Activated CD8-positive, alpha-beta T cell treated with anti-CD3 and anti-CD28 coated beads, Interleukin-2, amount 10 ng/mL, durations not matched to agents 7 days and 5 days (primary cell): ENCODE data around the gene FBLN1. TPM values are rescaled to one million over a fixed set of nuclear protein-coding genes. Genes with fewer than 3 reads are reported as not detected.
A peak's percentile ranks its signal among the peaks of the same experiment; 100 is the strongest.

Experiments
- ATAC-seq: fragments of 150-1000 bp; cut with Tn5 transposase; one replicate; pipeline ENCODE4 v1.10.0; 2021; ENCODE audit warnings: moderate library complexity
- CTCF ChIA-PET: fragments of 350-600 bp; sonication (Branson Sonifier 250); formaldehyde crosslinking; loops from one replicate; lab custom pipeline; 2021; ENCODE audit warnings: antibody characterized with exemption; lab: Charles Lee
- POLR2A ChIA-PET: fragments of 350-600 bp; sonication (Branson Sonifier 250); formaldehyde crosslinking; loops from one replicate; lab custom pipeline; 2021; ENCODE audit warnings: antibody characterized with exemption; lab: Charles Lee
- DNase-seq: peaks from one replicate; pipeline ENCODE4 v3.0.0-alpha.2; 2020
- H3K27ac Mint-ChIP-seq: one replicate; pipeline ENCODE4 v1.8.0; 2021; ENCODE audit warnings: mild to moderate bottlenecking, mixed read lengths
- H3K27me3 Mint-ChIP-seq: one replicate; pipeline ENCODE4 v1.8.0; 2021; ENCODE audit warnings: low read depth, mixed read lengths
- H3K36me3 Mint-ChIP-seq: one replicate; pipeline ENCODE4 v1.8.0; 2021; ENCODE audit warnings: low read depth, mixed read lengths
- H3K4me1 Mint-ChIP-seq: one replicate; pipeline ENCODE4 v1.8.0; 2021; ENCODE audit warnings: low read depth, mixed read lengths
- H3K4me3 Mint-ChIP-seq: one replicate; pipeline ENCODE4 v1.8.0; 2021; ENCODE audit warnings: mild to moderate bottlenecking, mixed read lengths
- H3K9me3 Mint-ChIP-seq: one replicate; pipeline ENCODE4 v1.8.0; 2022; ENCODE audit warnings: mixed read lengths; ENCODE audit not compliant: insufficient read depth
- total RNA-seq, 2 experiments: library from RNA; stranded (reverse); gene quantifications; one replicate each; pipeline ENCODE4 v1.2.3, GENCODE V29; 2021

Gene FBLN1
- total RNA-seq, 2 experiments from 2014 or later, result not detected

DNA sequence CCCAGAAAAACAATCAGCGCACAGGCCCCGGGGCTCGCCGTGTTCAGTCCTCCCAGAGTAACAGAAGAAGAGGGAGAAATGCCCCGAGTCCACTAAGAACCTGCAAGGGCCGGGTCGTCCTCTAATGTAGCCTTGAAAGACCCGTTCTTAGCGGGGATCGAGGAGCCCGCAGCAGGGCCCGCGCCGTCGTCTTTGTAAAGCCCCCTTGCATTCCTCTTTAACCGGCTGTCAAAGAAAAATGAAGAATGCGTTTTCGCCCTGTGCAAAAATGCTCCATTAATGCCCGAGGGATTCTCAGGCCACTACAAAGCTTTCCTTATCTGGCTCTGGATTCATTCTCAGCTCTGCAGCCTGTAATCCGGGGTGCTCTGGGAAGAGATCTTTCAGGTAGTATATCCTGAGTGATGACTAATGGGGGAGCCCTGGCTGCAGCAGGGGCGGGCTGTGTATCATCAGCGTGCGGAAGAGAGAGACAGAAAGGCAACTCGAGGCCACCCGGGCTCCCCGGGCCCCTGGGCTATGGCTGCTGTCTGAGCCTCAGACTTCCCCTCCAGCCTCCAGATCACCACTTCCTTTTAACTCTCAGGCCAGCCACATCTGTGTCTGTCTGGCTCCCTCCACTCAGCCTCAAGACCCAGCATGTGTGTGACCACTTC lies 78.2 kb downstream of the FBLN1 start:
- H3K27ac Mint-ChIP-seq, result no peak overlapping the region
- peaks cover 20% of the 10 kb centered on the region for H3K4me1 Mint-ChIP-seq
- CTCF ChIA-PET, result no interaction called here
- H3K4me3 Mint-ChIP-seq, result no peak overlapping the region
- POLR2A ChIA-PET, result no interaction called here
- H3K36me3 Mint-ChIP-seq, result no peaks in the 10 kb centered on the region
- ATAC-seq (no peak), DNase-seq (no peak)
- H3K9me3 Mint-ChIP-seq, result no peaks in the 10 kb centered on the region
- H3K27me3 Mint-ChIP-seq, result no peaks in the 10 kb centered on the region

DNA sequence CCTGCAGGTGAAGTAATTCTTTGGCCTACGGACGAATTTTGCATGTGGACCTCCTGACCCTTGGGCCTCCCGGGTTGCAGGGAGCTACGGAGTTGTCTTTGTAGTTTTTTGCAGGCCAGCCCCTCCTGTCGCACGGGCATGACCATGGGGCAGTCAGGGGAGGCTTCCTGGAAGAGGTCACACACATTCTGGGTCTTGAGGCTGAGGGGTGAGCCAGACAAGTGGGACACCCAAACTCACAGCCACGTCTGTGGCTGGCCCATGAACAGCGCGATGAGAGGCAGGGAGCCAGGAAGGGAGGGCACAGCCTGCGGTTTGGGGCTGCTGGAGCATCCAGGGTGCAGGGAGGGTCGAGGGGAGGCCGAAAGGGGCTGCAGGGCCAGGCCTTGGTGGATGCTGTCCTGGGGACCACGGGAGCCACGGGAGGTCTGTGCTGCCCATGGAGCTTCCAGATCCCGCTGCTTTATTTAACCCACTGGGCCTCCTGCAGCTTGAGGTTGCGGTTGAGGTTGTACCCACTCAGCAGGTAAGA lies 78.9 kb downstream of the FBLN1 start:
- no peak for ATAC-seq
- H3K27ac Mint-ChIP-seq, result no peak overlapping the region
- no peaks in the 10 kb centered on the region for H3K36me3 Mint-ChIP-seq
- peaks cover 20% of the 10 kb centered on the region for H3K4me1 Mint-ChIP-seq
- CTCF ChIA-PET, result no interaction called here
- H3K4me3 Mint-ChIP-seq, result no peak overlapping the region
- POLR2A ChIA-PET, result no interaction called here
- H3K27me3 Mint-ChIP-seq, result no peaks in the 10 kb centered on the region
- no peaks in the 10 kb centered on the region for H3K9me3 Mint-ChIP-seq
- no peak for DNase-seq

DNA sequence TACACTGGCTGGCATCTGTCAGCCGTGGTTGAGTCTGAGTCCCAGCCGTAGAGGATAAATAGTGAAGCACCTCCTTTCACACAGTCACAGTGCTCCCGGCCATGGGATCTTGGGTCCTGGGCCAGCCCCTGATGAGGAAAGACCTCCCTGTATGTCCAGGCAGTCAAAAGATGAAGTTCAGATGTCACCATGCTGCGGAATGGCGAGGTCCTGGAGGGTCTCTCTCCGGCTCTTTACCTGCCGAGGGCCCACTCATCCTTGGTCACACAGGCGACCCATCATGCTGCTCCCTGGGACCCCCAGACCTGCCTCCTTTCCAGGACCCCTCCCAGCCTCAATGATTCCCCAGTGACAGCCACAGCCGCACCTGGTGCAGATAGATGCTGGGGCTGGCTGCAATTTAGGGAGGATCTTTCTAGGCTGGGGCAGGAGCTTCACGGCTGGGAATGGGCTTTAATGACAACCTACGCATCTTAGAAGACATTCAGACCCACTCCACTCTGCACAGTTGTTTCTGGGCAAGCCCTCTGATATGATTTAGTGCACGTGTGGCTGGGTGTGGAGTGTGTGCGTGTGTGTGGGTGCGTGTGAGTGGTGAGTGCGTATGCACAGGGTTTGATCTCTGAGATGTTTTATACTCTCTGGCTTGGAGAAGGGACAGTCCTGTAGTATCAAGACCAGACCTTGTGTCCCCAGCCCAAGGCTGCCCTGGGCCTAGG lies 79.7 kb downstream of the FBLN1 start:
- no peak for ATAC-seq
- Mint-ChIP-seq H3K27ac (no peak overlapping the region), H3K9me3 (no peaks in the 10 kb centered on the region), H3K4me3 (no peak overlapping the region), H3K4me1 (peaks cover 20% of the 10 kb centered on the region), H3K27me3 (no peaks in the 10 kb centered on the region), H3K36me3 (no peaks in the 10 kb centered on the region)
- ChIA-PET CTCF (interaction anchor here (1.3 to 2.0 kb wide), 2 partner anchors 63 to 424 kb away, joined by 5 to 6 read pairs; no protein-coding TSS in a partner anchor), POLR2A (no interaction called here)
- no peak for DNase-seq

DNA sequence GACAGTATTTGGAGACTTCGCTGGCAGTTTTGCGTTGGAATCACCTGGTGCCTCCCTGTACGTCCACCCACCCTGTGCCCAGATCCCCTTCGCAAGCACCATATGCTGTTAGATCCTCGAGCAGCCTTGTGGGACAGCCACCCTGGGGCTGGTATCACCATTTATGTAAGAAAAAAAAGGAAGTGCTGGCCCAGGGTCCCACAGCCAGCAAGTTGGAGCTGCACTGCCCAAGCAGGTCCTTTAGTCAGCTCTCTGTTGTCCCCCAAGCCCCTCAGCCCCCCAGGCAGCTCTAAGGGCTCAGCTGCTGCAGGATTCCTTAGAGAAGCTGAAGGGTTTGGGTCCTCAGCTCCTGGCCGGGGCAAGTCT lies 80.3 kb downstream of the FBLN1 start:
- Mint-ChIP-seq H3K27ac (peak overlapping the region; percentile 17), H3K9me3 (no peaks in the 10 kb centered on the region), H3K4me1 (peaks cover 20% of the 10 kb centered on the region), H3K4me3 (no peak overlapping the region), H3K36me3 (no peaks in the 10 kb centered on the region), H3K27me3 (no peaks in the 10 kb centered on the region)
- CTCF ChIA-PET, result interaction anchor here (0.7 to 2.0 kb wide), 3 partner anchors 63 to 423 kb away, joined by 3 to 6 read pairs (median 5); no protein-coding TSS in a partner anchor
- no peak for ATAC-seq
- DNase-seq, result no peak
- POLR2A ChIA-PET, result no interaction called here

DNA sequence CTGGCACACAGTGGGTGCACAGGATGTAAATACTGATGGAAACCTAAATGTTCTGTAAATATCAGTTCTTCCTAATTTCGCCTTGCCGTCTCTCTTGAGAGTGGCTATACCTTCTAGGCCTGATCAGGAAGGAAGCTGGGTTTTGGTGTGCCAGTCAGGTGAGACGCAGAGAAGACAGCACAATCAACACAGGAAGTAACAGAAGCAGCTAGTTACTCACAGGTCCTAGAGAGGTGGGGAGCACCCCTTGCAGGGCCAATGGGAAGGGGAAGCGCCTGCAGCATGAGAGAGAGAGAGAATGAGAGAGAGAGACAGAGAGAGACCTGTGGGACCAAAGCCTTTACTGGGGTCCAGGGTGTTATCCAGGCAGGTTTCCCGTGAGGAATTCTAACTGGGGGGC lies 80.8 kb downstream of the FBLN1 start:
- DNase-seq (peak; percentile 57), ATAC-seq (peak; percentile 57)

DNA sequence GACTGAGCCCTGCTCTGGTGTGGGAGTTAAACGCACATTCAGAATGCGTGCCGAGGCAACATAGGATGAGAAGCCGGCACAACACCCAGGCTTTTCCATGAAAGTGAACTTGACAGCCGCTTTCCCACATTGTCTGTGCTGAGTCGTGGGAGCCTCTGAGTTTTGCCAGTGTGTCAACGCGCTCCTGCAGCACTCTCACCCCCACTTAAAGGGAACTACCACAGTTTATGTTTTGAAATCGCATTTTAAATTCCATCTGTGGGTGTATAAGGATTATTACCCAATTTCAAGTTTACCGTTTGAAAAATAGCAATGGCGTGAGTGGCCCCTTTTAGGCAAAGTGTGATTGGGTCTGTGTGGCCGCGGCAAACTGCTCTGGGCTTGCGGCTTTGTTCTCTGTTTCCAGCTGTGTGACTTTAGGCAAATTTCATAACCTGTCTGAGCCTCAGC lies 81.5 kb downstream of the FBLN1 start:
- no peak for DNase-seq
- ChIA-PET CTCF (interaction anchor here (1.3 to 2.0 kb wide), 2 partner anchors 61 to 422 kb away, joined by 5 to 6 read pairs; no protein-coding TSS in a partner anchor), POLR2A (no interaction called here)
- H3K27me3 Mint-ChIP-seq, result no peaks in the 10 kb centered on the region
- ATAC-seq, result no peak
- no peak overlapping the region for H3K4me3 Mint-ChIP-seq
- H3K4me1 Mint-ChIP-seq, result peaks cover 20% of the 10 kb centered on the region
- H3K27ac Mint-ChIP-seq, result no peak overlapping the region
- no peaks in the 10 kb centered on the region for H3K9me3 Mint-ChIP-seq
- no peaks in the 10 kb centered on the region for H3K36me3 Mint-ChIP-seq

More for the DNA sequence above, 80.8 kb downstream of the FBLN1 start:
- CTCF ChIA-PET, result interaction anchor here (0.7 to 2.0 kb wide), 3 partner anchors 62 to 423 kb away, joined by 3 to 6 read pairs (median 5); no protein-coding TSS in a partner anchor
- Mint-ChIP-seq H3K27ac (peak overlapping the region; percentile 17), H3K4me1 (peaks cover 20% of the 10 kb centered on the region), H3K9me3 (no peaks in the 10 kb centered on the region), H3K4me3 (no peak overlapping the region), H3K27me3 (no peaks in the 10 kb centered on the region), H3K36me3 (no peaks in the 10 kb centered on the region)
- POLR2A ChIA-PET, result no interaction called here

DNA sequence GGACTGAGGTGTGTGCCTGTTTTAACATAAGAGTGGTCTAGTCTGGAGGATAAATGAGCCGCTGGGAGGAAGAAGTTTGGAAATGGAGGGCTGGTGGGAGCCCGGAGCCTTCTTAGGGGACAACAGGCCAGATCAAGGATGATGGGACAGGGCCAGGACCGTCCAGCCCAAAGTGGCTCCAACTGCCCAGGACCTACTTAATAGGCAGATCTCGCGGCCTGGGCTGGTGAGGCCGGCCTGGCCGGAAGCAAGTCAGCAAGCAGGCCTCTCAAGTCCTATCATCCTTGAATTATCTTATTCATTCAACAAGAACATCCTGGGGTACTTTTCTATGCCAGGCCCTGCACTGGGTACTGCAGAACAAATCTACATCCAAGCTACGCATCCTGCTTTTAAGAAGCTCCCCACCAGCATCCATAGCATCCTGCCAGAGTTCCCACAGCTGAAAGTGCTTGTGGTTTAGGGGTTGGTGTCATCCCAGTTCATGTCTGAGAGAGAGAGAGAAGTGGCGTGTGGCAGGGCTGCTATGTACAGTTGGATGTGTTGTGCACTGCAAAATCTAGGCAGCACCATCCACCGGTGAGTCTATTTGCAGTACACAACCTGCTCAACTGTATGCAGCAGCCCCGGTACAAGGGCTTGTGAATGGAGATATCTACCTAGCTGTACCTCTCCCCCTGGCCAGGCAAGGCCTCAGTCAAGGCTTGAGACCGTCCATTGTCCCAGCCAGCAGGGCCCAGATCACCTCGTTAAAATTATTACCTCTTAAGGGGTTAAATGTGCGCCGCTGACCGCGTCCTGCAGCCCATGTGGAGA lies 82.1 kb downstream of the FBLN1 start:
- Mint-ChIP-seq H3K27ac (no peak overlapping the region), H3K4me1 (peaks cover 20% of the 10 kb centered on the region), H3K4me3 (no peak overlapping the region), H3K9me3 (no peaks in the 10 kb centered on the region), H3K27me3 (no peaks in the 10 kb centered on the region), H3K36me3 (no peaks in the 10 kb centered on the region)
- ChIA-PET POLR2A (no interaction called here), CTCF (no interaction called here)
- DNase-seq (no peak), ATAC-seq (no peak)

DNA sequence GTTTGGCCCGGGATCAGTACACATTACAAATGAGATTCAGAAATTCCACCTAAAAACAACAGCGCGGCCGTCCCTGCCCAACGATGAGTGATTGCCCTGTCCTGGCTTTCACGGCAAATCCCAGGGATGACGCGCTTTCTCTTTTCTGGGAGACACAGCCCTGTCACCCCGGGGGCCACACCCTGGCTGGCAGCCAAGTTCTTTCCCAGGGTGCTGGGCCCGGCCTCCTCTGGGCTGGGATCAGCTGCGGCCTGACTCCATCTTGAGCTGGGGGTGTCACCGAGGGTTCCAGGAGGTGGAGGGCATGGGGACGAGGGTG lies 82.7 kb downstream of the FBLN1 start:
- Mint-ChIP-seq H3K4me3 (no peak overlapping the region), H3K36me3 (no peaks in the 10 kb centered on the region), H3K27ac (no peak overlapping the region), H3K9me3 (no peaks in the 10 kb centered on the region), H3K4me1 (peaks cover 20% of the 10 kb centered on the region), H3K27me3 (no peaks in the 10 kb centered on the region)
- ChIA-PET POLR2A (no interaction called here), CTCF (no interaction called here)
- no peak for DNase-seq
- ATAC-seq, result no peak

DNA sequence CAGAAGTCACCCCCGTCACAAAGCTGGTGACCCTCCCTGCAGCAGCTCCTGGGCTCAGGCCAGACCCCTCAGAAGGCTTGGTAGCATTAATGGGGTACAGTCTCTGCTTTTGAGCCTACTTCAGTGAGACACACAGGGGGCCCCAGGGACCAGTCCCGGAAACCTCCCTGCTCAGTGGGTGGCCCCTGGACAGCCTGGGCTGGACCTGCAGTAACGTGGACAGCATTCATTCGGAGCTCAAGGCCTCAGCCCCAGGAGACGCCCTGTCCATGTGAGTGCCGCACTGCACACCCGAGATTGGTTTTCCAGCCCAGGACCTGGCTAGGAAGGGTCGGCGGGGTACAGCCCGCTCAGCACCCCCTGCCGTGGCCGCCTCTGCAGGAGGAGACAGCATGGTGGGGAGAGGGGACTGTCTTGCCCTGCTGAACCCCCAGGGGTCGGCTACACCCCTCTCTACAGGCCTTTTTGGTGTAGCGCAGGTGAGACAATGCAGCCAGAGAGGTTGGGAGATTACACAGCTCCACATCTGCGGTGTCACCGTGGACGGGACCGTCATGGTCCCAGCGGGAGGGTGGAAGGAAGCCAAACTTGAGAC lies 83.4 kb downstream of the FBLN1 start:
- ChIA-PET CTCF (no interaction called here), POLR2A (no interaction called here)
- no peaks in the 10 kb centered on the region for H3K27me3 Mint-ChIP-seq
- no peak overlapping the region for H3K4me3 Mint-ChIP-seq
- no peak for ATAC-seq
- no peaks in the 10 kb centered on the region for H3K36me3 Mint-ChIP-seq
- H3K9me3 Mint-ChIP-seq, result no peaks in the 10 kb centered on the region
- no peak overlapping the region for H3K27ac Mint-ChIP-seq
- no peak for DNase-seq
- H3K4me1 Mint-ChIP-seq, result peaks cover 18% of the 10 kb centered on the region

DNA sequence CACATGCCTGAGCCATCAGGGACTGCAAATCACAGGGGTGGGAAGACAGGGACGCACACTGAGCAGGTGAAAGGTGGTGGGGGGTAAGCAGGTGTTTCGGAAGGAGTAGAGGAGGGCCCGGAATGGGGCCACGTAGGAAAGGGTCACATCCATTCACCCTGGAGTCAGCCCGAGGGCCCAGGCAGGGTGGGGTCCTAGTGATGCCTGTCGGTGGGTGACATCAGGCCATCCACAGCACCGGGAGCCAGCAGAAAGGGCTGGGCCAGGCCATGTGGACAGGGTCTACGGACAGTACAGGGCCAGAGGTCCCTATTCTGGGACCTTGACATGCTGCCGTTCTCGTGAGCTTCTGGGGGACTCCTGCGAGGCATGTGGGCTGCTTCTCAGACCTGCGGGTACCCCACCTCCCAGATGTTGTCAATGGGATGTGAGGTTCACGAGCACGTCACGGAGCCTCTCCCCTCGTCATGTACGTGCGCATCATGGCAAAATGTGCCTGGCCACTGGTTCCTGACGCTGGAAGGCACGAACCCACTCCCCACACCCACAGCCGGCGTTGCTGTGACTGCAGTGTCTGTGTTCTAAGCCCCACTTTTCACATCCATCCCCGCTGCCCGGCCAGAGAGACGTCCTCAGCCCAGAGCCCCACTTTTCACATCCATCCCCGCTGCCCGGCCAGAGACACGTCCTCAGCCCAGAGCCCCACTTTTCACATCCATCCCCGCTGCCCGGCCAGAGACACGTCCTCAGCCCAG lies 84.1 kb downstream of the FBLN1 start:
- no peaks in the 10 kb centered on the region for H3K27me3 Mint-ChIP-seq
- H3K36me3 Mint-ChIP-seq, result no peaks in the 10 kb centered on the region
- H3K4me1 Mint-ChIP-seq, result peaks cover 14% of the 10 kb centered on the region
- ChIA-PET POLR2A (no interaction called here), CTCF (no interaction called here)
- H3K9me3 Mint-ChIP-seq, result no peaks in the 10 kb centered on the region
- no peak overlapping the region for H3K27ac Mint-ChIP-seq
- no peak overlapping the region for H3K4me3 Mint-ChIP-seq
- no peak for DNase-seq
- no peak for ATAC-seq
